Occipital lobe (tissue), 3 donors: ENCODE results near the gene SDF2L1. TPM values are rescaled to one million over a fixed set of nuclear protein-coding genes. Genes with fewer than 3 reads are reported as not detected.
"Not testable (repeated sequence)": the region's sequence is repeated elsewhere in the genome, so short reads cannot be mapped to it uniquely, and the experiment has no call there.

ENCODE experiments used
- DNase-seq: peaks from one replicate; lab custom pipeline; 2025; lab: John Stamatoyannopoulos, UW
- small RNA-seq: library from RNA; depleted of rRNA; stranded (forward); fragments of <200 nt; gene quantifications from one replicate; pipeline ENCODE3, GENCODE V24; 2014
- total RNA-seq: library from RNA; depleted of rRNA; stranded (reverse); fragments of >200 nt; gene quantifications from one replicate; pipeline ENCODE4 v1.2.3, GENCODE V29; 2014

The SDF2L1 gene
- total RNA-seq, 1 donor from 2014 or later: 4.7 TPM

GRCh38 chr22:21686634-21687393 is 44.7 kb downstream of the SDF2L1 start:
- no peak for DNase-seq

- DNase-seq: no peak
These were observed 45.7 kb downstream of the SDF2L1 start for GRCh38 chr22:21687685-21688259.

- no peak for DNase-seq
These were observed 46.2 kb downstream of the SDF2L1 start for GRCh38 chr22:21688341-21688705.

- no peak for DNase-seq
These were observed 46.7 kb downstream of the SDF2L1 start for GRCh38 chr22:21688706-21689381.

GRCh38 chr22:21690401-21690801 is 48.3 kb downstream of the SDF2L1 start:
- no peak for DNase-seq

- DNase-seq: no peak
These were observed 49.7 kb downstream of the SDF2L1 start for GRCh38 chr22:21691816-21692215.

GRCh38 chr22:21692856-21693255 is 50.8 kb downstream of the SDF2L1 start:
- DNase-seq: not testable (repeated sequence)

GRCh38 chr22:21693333-21693998 is 51.4 kb downstream of the SDF2L1 start:
- DNase-seq: no peak

Small RNA genes lying within 50 kb of the gene (small RNA-seq; reads per million reads assigned to genes)
- 12.9 reads per million, percentile 92 among the genes with 10 or more reads in this experiment for gene MIR301B

Other genes starting within 250 kb of the SDF2L1 start
- 8.9 TPM for gene HIC2, start 224.9 kb upstream of the SDF2L1 start, total RNA-seq
- gene TMEM191C, start 174.9 kb upstream of the SDF2L1 start, total RNA-seq: 4.4 TPM
- gene RIMBP3C, start 90.8 kb upstream of the SDF2L1 start, total RNA-seq: 1.6 TPM
- gene UBE2L3, start 74.6 kb upstream of the SDF2L1 start, total RNA-seq: 23.6 TPM
- 7.0 TPM for gene YDJC, start 12.3 kb upstream of the SDF2L1 start, total RNA-seq
- 0.16 TPM for gene CCDC116, start 9.5 kb upstream of the SDF2L1 start, total RNA-seq
- 24.3 TPM for gene PPIL2, start 23.7 kb downstream of the SDF2L1 start, total RNA-seq
- 99.2 TPM for gene YPEL1, start 93.5 kb downstream of the SDF2L1 start, total RNA-seq
- gene MAPK1, start 225.3 kb downstream of the SDF2L1 start, total RNA-seq: 76.0 TPM